Urinary bladder (tissue), 4 donors: Measurements from ENCODE around the gene TAF1B. TPM values are rescaled to one million over a fixed set of nuclear protein-coding genes. Genes with fewer than 3 reads are reported as not detected.
"Not testable (repeated sequence)": the region's sequence is repeated elsewhere in the genome, so short reads cannot be mapped to it uniquely, and the experiment has no call there.

ENCODE experiments used
- DNase-seq: peaks from one replicate; pipeline ENCODE4 v3.0.0-alpha.2; 2015; ENCODE audit errors: extremely low spot score
- H3K27ac ChIP-seq: one replicate; pipeline ENCODE4 v1.5.1; 2013; ENCODE audit warnings: low read depth, mild to moderate bottlenecking, moderate library complexity
- H3K36me3 ChIP-seq: one replicate; pipeline ENCODE4 v1.6.1; 2013; ENCODE audit warnings: mild to moderate bottlenecking, moderate library complexity; ENCODE audit not compliant: insufficient read depth
- H3K4me1 ChIP-seq: one replicate; pipeline ENCODE4 v1.6.1; 2013; ENCODE audit warnings: mild to moderate bottlenecking, moderate library complexity; ENCODE audit not compliant: insufficient read depth
- H3K4me3 ChIP-seq: one replicate; pipeline ENCODE4 v1.5.1; 2013; ENCODE audit warnings: low read depth, low read length
- WGBS: extraction: QIAGEN DNeasy Blood & Tissue Kit; methylation state at CpG from one replicate; pipeline ENCODE4 v1.1.7; 2013; 5-methylcytosine and 5-hydroxymethylcytosine counted together
- polyA plus RNA-seq: library from polyadenylated mRNA; stranded (reverse); fragments of 200-250 nt; gene quantifications from one replicate; pipeline ENCODE4 v1.2.3, GENCODE V29; 2013
- total RNA-seq: library from RNA; depleted of rRNA; stranded (reverse); fragments of >200 nt; gene quantifications from one replicate; pipeline ENCODE4 v1.2.3, GENCODE V29; 2014
- donor health status: healthy with polysubstance abuse.
- donor health status: healthy.

Gene TAF1B
- total and polyA plus RNA-seq, 2 donors, result 7.5 to 53.4 TPM

- no peak for DNase-seq
- no peak overlapping the region for H3K4me3 ChIP-seq
- WGBS, result 85% methylated on average over 5 of the region's 5 CpGs
- peaks cover 4% of the 10 kb centered on the region for H3K36me3 ChIP-seq
- H3K4me1 ChIP-seq, result no peaks in the 10 kb centered on the region
- H3K27ac ChIP-seq, result no peak overlapping the region
These were observed 15.4 kb downstream of the TAF1B start for GRCh38 chr2:9858730-9859068.

GRCh38 chr2:9860922-9861580, 17.8 kb downstream of the TAF1B start:
- DNase-seq, H3K4me3 ChIP-seq, H3K27ac ChIP-seq, H3K36me3 ChIP-seq, H3K4me1 ChIP-seq: not testable (repeated sequence)
- 98% methylated on average over 21 of the region's 21 CpGs for WGBS

- Histone ChIP-seq H3K4me1 (no peaks in the 10 kb centered on the region), H3K36me3 (no peaks in the 10 kb centered on the region), H3K27ac (no peak overlapping the region), H3K4me3 (no peak overlapping the region)
- 77% methylated on average over 6 of the region's 6 CpGs for WGBS
- DNase-seq, result no peak
These were observed 24.6 kb downstream of the TAF1B start for GRCh38 chr2:9867881-9868280.

- H3K36me3 ChIP-seq, result no peaks in the 10 kb centered on the region
- 97% methylated on average over 1 of the region's 1 CpG for whole genome bisulfite sequencing
- no peak overlapping the region for H3K27ac ChIP-seq
- no peak for DNase-seq
- no peak overlapping the region for H3K4me3 ChIP-seq
- H3K4me1 ChIP-seq, result no peaks in the 10 kb centered on the region
These were observed 30.1 kb downstream of the TAF1B start for GRCh38 chr2:9873337-9873736.

- H3K4me3 ChIP-seq, result no peak overlapping the region
- no peaks in the 10 kb centered on the region for H3K36me3 ChIP-seq
- H3K27ac ChIP-seq, result no peak overlapping the region
- no peak for DNase-seq
- H3K4me1 ChIP-seq, result no peaks in the 10 kb centered on the region
- WGBS, result 95% methylated on average over 2 of the region's 2 CpGs
These were observed 33.8 kb downstream of the TAF1B start for GRCh38 chr2:9877026-9877425.

- H3K36me3 ChIP-seq, result no peaks in the 10 kb centered on the region
- WGBS, result 96% methylated on average over 2 of the region's 2 CpGs
These were observed 34.5 kb downstream of the TAF1B start for GRCh38 chr2:9877726-9878125.

GRCh38 chr2:9879455-9880194, 36.4 kb downstream of the TAF1B start:
- 88% methylated on average over 7 of the region's 7 CpGs for WGBS
- no peaks in the 10 kb centered on the region for H3K36me3 ChIP-seq

More at GRCh38 chr2:9877726-9878125, 34.5 kb downstream of the TAF1B start:
- no peak for DNase-seq
- Histone ChIP-seq H3K4me1 (no peaks in the 10 kb centered on the region), H3K4me3 (no peak overlapping the region), H3K27ac (no peak overlapping the region)

GRCh38 chr2:9883897-9884296, 40.6 kb downstream of the TAF1B start:
- Histone ChIP-seq H3K36me3 (peaks cover 1% of the 10 kb centered on the region), H3K4me1 (no peaks in the 10 kb centered on the region), H3K27ac (no peak overlapping the region), H3K4me3 (no peak overlapping the region)
- 97% methylated on average over 17 of the region's 17 CpGs for whole genome bisulfite sequencing
- DNase-seq, result no peak

More at GRCh38 chr2:9879455-9880194, 36.4 kb downstream of the TAF1B start:
- Histone ChIP-seq H3K4me1 (no peaks in the 10 kb centered on the region), H3K4me3 (no peak overlapping the region), H3K27ac (no peak overlapping the region)
- no peak for DNase-seq

GRCh38 chr2:9884436-9884835, 41.2 kb downstream of the TAF1B start:
- 94% methylated on average over 6 of the region's 6 CpGs for WGBS
- peaks cover 1% of the 10 kb centered on the region for H3K36me3 ChIP-seq

GRCh38 chr2:9885036-9885684, 41.9 kb downstream of the TAF1B start:
- no peak overlapping the region for H3K4me3 ChIP-seq
- H3K36me3 ChIP-seq, result peaks cover 1% of the 10 kb centered on the region
- no peak overlapping the region for H3K27ac ChIP-seq
- no peaks in the 10 kb centered on the region for H3K4me1 ChIP-seq
- WGBS, result 81% methylated on average over 4 of the region's 4 CpGs
- no peak for DNase-seq

More at GRCh38 chr2:9884436-9884835, 41.2 kb downstream of the TAF1B start:
- no peaks in the 10 kb centered on the region for H3K4me1 ChIP-seq
- no peak for DNase-seq
- no peak overlapping the region for H3K27ac ChIP-seq
- no peak overlapping the region for H3K4me3 ChIP-seq

- no peak overlapping the region for H3K4me3 ChIP-seq
- DNase-seq, result no peak
- no peaks in the 10 kb centered on the region for H3K4me1 ChIP-seq
- no peak overlapping the region for H3K27ac ChIP-seq
- WGBS, result 94% methylated on average over 1 of the region's 1 CpG
- H3K36me3 ChIP-seq, result peaks cover 4% of the 10 kb centered on the region
These were observed 44.2 kb downstream of the TAF1B start for GRCh38 chr2:9887513-9887912.

GRCh38 chr2:9889812-9890261, 46.6 kb downstream of the TAF1B start:
- no peak for DNase-seq
- Histone ChIP-seq H3K4me3 (no peak overlapping the region), H3K4me1 (no peaks in the 10 kb centered on the region), H3K36me3 (peaks cover 4% of the 10 kb centered on the region), H3K27ac (no peak overlapping the region)
- 48% methylated on average over 3 of the region's 3 CpGs for WGBS

- H3K27ac ChIP-seq, result no peak overlapping the region
- WGBS, result 98% methylated on average over 4 of the region's 4 CpGs
- H3K4me1 ChIP-seq, result no peaks in the 10 kb centered on the region
- peaks cover 4% of the 10 kb centered on the region for H3K36me3 ChIP-seq
- H3K4me3 ChIP-seq, result no peak overlapping the region
- no peak for DNase-seq
These were observed 49.0 kb downstream of the TAF1B start for GRCh38 chr2:9892236-9892635.
